Heart left ventricle (tissue), 13 donors: Measurements from ENCODE around the gene QSOX2.

Experiments used
- CTCF ChIP-seq, 12 donors: fragments of 200-600 bp; sonication (generic) in 4 of 12; IDR thresholded peaks; one replicate each; pipeline versions ENCODE4 v1.5.0 to v1.8.0; 2018 to 2022; ENCODE audit warnings: antibody characterized with exemption in 12 of 12, mild to moderate bottlenecking in 5 of 12
- POLR2A ChIP-seq, 2 donors: fragments of 450-650 bp; IDR thresholded peaks; one replicate each; pipeline ENCODE4 v1.6.1; 2017; ENCODE audit warnings: antibody characterized with exemption in 2 of 2, mild to moderate bottlenecking in 2 of 2, moderate library complexity in 2 of 2
- donor health status: ischemic (EF 13 %, LVEDD 7.1; RV severe dilation, severe dysfunction).
- donor health status: DM: no; HTN: yes; CAD: no.
- donor health status: DM: no; HTN: no; CAD: no.
- donor health status: ischemic (EF 25% LVEDD 6.9; RV normal size, moderate dysfunction).
- donor health status: ischemic (EF 25% LVEDD 5.7; RV mildly dilated, moderate dysfunction).
- donor health status: ischemic (EF 35%, LVEDD 5.7; RV mildly dilated, moderate dysfunction).
- donor health status: nonischemic (EF 11% LVEDD 7.7; RV severe dilation, severe dysfunction).
- donor health status: DM: yes; HTN: yes; CAD: no.
- donor health status: PGD.
- donor health status: ischemic (EF 29% LVEDD 5.4; RV normal size, mild dysfunction).
- donor health status: nonischemic (EF 23%, LVEDD 6.1; RV moderate dilation, normal function).

- TF ChIP-seq CTCF (IDR thresholded peaks at IDR 0.05) (no peak), POLR2A (IDR thresholded peaks at IDR 0.05) (no peak)
Measured at GRCh38 chr9:136230365-136230764, 15.2 kb downstream of the QSOX2 start.
